ENCODE measurements around the gene SSH2.

The SSH2 gene

DNA sequence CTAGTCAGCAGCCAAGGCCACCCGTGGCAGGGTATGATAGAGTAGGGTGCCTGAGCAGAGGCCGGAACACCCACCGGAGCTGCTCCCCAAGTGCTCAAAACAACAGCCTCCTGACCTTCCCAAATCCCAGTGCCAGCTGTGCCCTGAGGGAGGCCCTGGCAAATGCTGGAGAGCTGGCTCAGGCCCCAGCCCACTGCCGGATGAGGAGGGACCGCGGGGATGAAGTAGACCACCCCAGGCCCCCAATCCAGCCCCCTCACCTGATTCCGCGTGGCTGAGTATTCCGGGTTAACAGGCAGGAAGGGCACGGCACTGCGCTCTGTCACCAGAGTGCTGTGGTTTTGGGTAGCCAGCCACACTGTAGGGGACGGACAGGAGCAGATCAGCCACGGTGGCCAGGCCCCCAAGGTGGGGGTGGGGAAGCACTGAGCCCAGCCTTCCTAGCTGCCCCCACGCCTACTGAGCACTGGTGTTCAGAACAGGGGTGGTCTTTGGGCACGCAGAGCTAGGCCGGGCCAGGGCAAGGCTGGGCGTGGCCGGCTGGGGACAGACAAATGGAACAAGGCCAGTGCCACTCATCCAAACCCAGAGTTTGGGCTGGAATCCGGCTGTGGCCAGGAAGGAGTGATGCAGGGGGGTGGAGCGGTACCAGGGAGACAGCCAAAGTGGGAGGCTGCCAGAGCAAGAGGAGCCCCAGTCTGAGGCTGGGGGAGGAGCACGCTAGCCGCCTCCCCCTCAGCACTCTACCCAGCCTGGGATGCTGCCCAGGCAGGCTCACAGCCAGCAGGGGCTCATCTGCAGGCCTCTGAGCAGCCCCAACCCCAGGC is 352.4 kb downstream of the SSH2 start:
- DNase-seq (ENCODE audit: low read depth in 2 of 2): no peak

DNA sequence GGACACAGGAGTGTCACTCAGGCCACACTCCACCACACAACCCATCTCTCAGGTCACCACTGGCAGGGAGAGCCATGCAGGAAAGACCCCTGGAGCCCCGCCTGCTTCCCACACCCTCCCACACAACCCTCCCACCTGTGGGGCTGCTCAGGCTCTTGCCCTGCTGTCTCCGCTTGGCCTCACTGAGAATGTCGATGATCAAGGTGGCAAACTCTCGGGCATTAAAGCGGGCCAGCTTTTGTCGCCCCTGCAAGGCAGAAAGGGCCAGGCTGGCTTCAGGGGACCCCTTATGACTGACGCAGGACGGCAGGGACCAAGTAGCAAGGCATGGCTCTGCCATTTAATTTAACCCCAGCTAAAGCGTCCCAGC is 353.0 kb downstream of the SSH2 start:
- no peak for DNase-seq (ENCODE audit: low read depth in 2 of 2)

DNA sequence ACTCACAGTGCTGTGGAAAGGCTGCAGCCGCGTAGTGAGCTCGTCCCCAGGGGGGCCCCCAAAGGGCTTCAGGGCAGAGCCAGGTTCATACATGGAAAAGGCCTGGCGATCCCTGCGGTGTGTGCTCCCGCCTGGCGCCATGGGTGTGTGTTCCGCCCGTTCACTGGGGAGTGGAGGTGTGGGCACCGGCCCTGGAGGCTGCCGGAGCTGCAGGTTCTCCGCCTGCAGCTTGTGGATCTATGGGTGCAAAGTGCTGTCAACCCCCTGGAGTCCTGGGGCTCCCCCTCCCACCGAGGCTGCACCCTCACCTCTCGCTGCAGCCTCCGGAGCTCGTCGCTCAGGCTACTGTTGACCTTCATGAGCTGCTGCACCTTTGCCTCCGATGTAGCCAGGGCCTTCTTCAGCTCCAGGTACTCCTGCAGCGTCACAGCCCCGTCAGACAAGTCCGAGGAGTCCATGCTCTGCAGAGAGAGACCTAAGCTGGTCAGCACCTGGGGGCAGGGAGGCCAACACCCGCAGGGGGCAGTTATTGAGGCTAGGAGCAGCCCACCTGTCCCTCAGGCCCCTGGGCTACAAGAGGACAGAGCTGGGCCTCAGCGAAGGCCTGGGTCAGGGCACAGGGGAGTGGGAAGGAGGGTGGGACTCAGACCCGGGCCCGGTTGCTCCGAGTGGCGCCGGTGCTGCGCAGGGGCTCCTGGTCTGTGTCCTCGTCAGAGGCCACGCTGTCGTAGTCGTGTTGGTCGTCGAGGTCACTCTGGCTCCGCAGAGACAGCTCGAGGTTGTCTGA is 353.6 kb downstream of the SSH2 start:
- no peak for DNase-seq (ENCODE audit: low read depth in 2 of 2)

Measured in stimulated activated CD4-positive, alpha-beta T cell treated with anti-CD3 and anti-CD28 coated beads, Interleukin-1b, Interleukin-23, amount 100 ng/mL, for 4 hours (primary cell).